ENCODE data around the gene TBCK.

Gene TBCK

GRCh38 chr4:106353786-106354185 is 37.8 kb upstream of the TBCK start:
- TF ChIP-seq CTCF (IDR thresholded peaks at IDR 0.05; ENCODE audit: insufficient read depth, low read depth, low read length, missing control alignments): no peak
- DNase-seq (ENCODE audit: low read depth): no peak
- no peak overlapping the region for H3K4me3 ChIP-seq (ENCODE audit: low read length)

- TF ChIP-seq CTCF (IDR thresholded peaks at IDR 0.05; ENCODE audit: insufficient read depth, low read depth, low read length, missing control alignments): no peak
- no peak overlapping the region for H3K4me3 ChIP-seq (ENCODE audit: low read length)
- peak; percentile 61 for DNase-seq (ENCODE audit: low read depth)
These were observed 35.0 kb upstream of the TBCK start for GRCh38 chr4:106351016-106351415.

- no peak for TF ChIP-seq CTCF (IDR thresholded peaks at IDR 0.05; ENCODE audit: insufficient read depth, low read depth, low read length, missing control alignments)
- DNase-seq (ENCODE audit: low read depth): no peak
- no peak overlapping the region for H3K4me3 ChIP-seq (ENCODE audit: low read length)
These were observed 31.2 kb upstream of the TBCK start for GRCh38 chr4:106347167-106347566.

- DNase-seq (ENCODE audit: low read depth): peak; percentile 14
- no peak for TF ChIP-seq CTCF (IDR thresholded peaks at IDR 0.05; ENCODE audit: insufficient read depth, low read depth, low read length, missing control alignments)
- no peak overlapping the region for H3K4me3 ChIP-seq (ENCODE audit: low read length)
These were observed 28.6 kb upstream of the TBCK start for GRCh38 chr4:106344647-106344970.

- no peak overlapping the region for H3K4me3 ChIP-seq (ENCODE audit: low read length)
- DNase-seq (ENCODE audit: low read depth): no peak
- no peak for TF ChIP-seq CTCF (IDR thresholded peaks at IDR 0.05; ENCODE audit: insufficient read depth, low read depth, low read length, missing control alignments)
These were observed 28.0 kb upstream of the TBCK start for GRCh38 chr4:106343865-106344646.

GRCh38 chr4:106340774-106341173 is 24.8 kb upstream of the TBCK start:
- no peak for DNase-seq (ENCODE audit: low read depth)
- H3K4me3 ChIP-seq (ENCODE audit: low read length): no peak overlapping the region
- no peak for TF ChIP-seq CTCF (IDR thresholded peaks at IDR 0.05; ENCODE audit: insufficient read depth, low read depth, low read length, missing control alignments)

- DNase-seq (ENCODE audit: low read depth): no peak
- no peak for TF ChIP-seq CTCF (IDR thresholded peaks at IDR 0.05; ENCODE audit: insufficient read depth, low read depth, low read length, missing control alignments)
- H3K4me3 ChIP-seq (ENCODE audit: low read length): no peak overlapping the region
These were observed 23.4 kb upstream of the TBCK start for GRCh38 chr4:106339431-106339830.

Measured in epithelial cell of esophagus (primary cell).